Measurements from ENCODE around the gene INCA1.
A peak's percentile ranks its signal among the peaks of the same experiment; 100 is the strongest.

The INCA1 gene

DNA sequence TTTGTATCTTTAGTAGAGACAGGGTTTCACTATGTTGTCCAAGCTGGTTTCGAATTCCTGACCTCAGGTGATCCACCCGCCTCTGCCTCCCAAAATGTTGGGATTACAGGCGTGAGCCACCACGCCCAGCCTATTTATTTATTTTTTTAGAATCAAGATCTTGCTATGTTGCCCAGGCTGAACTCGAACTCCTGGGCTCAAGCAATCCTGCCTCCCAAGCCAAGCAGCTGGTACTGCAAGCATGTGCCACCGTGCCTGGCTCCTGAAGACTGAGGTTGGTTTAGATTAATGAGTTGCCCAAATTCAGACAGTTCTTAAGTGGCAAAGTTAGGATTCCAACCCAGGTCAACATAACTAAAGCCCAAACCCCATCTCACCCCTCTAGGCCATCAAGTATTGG, 30.0 kb upstream of the INCA1 start:
- H3K4me3 ChIP-seq (ENCODE audit: control insufficient read depth, low read depth, low read length): no peak overlapping the region
- TF ChIP-seq, protein P1, sequence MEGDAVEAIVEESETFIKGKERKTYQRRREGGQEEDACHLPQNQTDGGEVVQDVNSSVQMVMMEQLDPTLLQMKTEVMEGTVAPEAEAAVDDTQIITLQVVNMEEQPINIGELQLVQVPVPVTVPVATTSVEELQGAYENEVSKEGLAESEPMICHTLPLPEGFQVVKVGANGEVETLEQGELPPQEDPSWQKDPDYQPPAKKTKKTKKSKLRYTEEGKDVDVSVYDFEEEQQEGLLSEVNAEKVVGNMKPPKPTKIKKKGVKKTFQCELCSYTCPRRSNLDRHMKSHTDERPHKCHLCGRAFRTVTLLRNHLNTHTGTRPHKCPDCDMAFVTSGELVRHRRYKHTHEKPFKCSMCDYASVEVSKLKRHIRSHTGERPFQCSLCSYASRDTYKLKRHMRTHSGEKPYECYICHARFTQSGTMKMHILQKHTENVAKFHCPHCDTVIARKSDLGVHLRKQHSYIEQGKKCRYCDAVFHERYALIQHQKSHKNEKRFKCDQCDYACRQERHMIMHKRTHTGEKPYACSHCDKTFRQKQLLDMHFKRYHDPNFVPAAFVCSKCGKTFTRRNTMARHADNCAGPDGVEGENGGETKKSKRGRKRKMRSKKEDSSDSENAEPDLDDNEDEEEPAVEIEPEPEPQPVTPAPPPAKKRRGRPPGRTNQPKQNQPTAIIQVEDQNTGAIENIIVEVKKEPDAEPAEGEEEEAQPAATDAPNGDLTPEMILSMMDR (conservative IDR thresholded peaks at IDR 0.05; ENCODE audit: control insufficient read depth, insufficient read depth, low read depth, low read length): no peak

DNA sequence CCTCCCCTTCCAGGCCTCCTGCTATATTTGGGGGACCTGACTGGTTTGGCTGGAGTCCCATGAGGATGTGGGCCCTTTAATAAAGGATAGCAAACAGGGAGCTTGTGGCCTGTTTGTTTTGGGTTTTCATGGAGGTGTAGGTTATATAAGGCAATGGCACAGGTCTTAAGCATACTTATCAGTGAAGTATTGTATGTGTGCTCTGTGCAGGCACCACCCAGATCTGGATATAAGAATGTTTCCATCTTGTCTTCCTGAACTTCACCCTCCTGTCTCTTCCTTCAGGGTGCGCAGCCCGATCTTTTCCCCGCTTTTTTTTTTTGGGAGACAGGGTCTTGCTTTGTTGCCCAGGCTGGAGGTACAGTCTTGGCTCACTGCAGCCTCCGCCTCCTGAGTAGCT, 27.3 kb upstream of the INCA1 start:
- H3K4me3 ChIP-seq (ENCODE audit: control insufficient read depth, low read depth, low read length): no peak overlapping the region
- TF ChIP-seq, protein P1 (conservative IDR thresholded peaks at IDR 0.05; ENCODE audit: control insufficient read depth, insufficient read depth, low read depth, low read length): no peak
- no peak for DNase-seq (ENCODE audit: low read depth)

More for the DNA sequence above, 30.0 kb upstream of the INCA1 start:
- DNase-seq (ENCODE audit: low read depth): no peak

DNA sequence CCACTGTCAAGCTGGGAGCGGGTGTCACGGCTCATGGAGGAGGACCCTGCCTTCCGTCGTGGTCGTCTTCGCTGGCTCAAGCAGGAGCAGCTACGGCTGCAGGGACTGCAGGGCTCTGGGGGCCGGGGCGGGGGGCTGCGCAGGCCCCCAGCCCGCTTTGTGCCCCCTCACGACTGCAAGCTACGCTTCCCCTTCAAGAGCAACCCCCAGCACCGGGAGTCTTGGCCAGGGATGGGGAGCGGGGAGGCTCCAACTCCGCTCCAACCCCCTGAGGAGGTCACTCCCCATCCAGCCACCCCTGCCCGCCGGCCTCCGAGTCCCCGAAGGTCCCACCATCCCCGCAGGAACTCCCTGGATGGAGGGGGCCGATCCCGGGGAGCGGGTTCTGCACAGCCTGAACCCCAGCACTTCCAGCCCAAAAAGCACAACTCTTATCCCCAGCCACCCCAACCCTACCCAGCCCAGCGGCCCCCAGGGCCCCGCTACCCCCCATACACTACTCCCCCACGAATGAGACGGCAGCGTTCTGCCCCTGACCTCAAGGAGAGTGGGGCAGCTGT, 26.3 kb upstream of the INCA1 start:
- TF ChIP-seq, protein P1 (conservative IDR thresholded peaks at IDR 0.05; ENCODE audit: control insufficient read depth, insufficient read depth, low read depth, low read length): no peak
- H3K4me3 ChIP-seq (ENCODE audit: control insufficient read depth, low read depth, low read length): no peak overlapping the region
- no peak for DNase-seq (ENCODE audit: low read depth)

DNA sequence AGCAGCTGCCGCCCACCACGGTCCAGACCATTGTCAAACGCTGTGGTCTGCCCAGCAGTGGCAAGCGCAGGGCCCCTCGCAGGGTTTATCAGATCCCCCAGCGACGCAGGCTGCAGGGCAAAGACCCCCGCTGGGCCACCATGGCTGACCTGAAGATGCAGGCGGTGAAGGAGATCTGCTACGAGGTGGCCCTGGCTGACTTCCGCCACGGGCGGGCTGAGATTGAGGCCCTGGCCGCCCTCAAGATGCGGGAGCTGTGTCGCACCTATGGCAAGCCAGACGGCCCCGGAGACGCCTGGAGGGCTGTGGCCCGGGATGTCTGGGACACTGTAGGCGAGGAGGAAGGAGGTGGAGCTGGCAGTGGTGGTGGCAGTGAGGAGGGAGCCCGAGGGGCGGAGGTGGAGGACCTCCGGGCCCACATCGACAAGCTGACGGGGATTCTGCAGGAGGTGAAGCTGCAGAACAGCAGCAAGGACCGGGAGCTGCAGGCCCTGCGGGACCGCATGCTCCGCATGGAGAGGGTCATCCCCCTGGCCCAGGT, 24.9 kb upstream of the INCA1 start:
- TF ChIP-seq, protein P1 (conservative IDR thresholded peaks at IDR 0.05; ENCODE audit: control insufficient read depth, insufficient read depth, low read depth, low read length): no peak
- H3K4me3 ChIP-seq (ENCODE audit: control insufficient read depth, low read depth, low read length): no peak overlapping the region
- DNase-seq (ENCODE audit: low read depth): no peak

DNA sequence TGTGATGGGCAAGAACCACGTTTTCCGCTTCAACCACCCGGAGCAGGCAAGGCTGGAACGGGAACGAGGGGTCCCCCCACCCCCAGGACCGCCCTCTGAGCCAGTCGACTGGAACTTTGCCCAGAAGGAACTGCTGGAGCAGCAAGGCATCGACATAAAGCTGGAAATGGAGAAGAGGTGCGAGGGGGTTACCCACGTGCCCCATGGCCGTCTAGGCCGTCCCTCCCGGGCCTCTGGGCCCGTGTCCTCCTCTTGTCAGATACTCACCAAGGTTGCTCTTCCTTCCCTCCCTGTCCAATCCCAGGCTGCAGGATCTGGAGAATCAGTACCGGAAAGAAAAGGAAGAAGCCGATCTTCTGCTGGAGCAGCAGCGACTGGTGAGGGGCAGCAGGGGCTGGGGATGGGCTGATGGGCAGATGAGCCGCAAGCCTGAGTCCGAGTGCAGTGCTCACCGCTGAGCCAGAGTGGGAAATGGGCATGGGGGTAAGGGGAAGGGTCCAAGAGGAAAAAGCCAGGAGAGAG, 23.2 kb upstream of the INCA1 start:
- TF ChIP-seq, protein P1 (conservative IDR thresholded peaks at IDR 0.05; ENCODE audit: control insufficient read depth, insufficient read depth, low read depth, low read length): no peak
- no peak overlapping the region for H3K4me3 ChIP-seq (ENCODE audit: control insufficient read depth, low read depth, low read length)
- DNase-seq (ENCODE audit: low read depth): no peak

- TF ChIP-seq, protein P1 (conservative IDR thresholded peaks at IDR 0.05; ENCODE audit: control insufficient read depth, insufficient read depth, low read depth, low read length): no peak
- H3K4me3 ChIP-seq (ENCODE audit: control insufficient read depth, low read depth, low read length): no peak overlapping the region
- DNase-seq (ENCODE audit: low read depth): peak; percentile 29
Observed at GRCh38 chr17:5019475-5019956, 22.2 kb upstream of the INCA1 start.

All from fibroblast of mammary gland (primary cell).